Panc1 (cell line): ENCODE results near the gene TC2N. TPM values are rescaled to one million over a fixed set of nuclear protein-coding genes. Genes with fewer than 3 reads are reported as not detected.

Experiments
- ATAC-seq: fragments of 200-7000 bp; cut with Tn5 transposase; 2 replicates; pipeline ENCODE4 v1.9.1; 2020; ENCODE audit warnings: mild to moderate bottlenecking, moderate library complexity
- BruUV-seq: library from RNA; stranded (reverse); fragments of 400-500 nt; replicated peaks from 2 replicates; lab custom pipeline; 2021; lab: Mats Ljungman, UMichigan
- CTCF ChIA-PET: fragments of 300-600 bp; sonication (Branson Sonifier 250); formaldehyde crosslinking; loops from one replicate; lab custom pipeline; 2022; ENCODE audit warnings: antibody characterized with exemption; lab: Charles Lee
- POLR2A ChIA-PET: fragments of 300-600 bp; sonication (Branson Sonifier 250); formaldehyde crosslinking; loops from one replicate; lab custom pipeline; 2022; ENCODE audit warnings: antibody characterized with exemption; lab: Charles Lee
- DNase-seq: peaks from one replicate; pipeline ENCODE4 v3.0.0-alpha.2; 2010; ENCODE audit warnings: low read depth, low spot score
- H3K27ac ChIP-seq: 2 replicates; pipeline ENCODE4 v1.5.1; 2011; ENCODE audit warnings: mild to moderate bottlenecking, low read length, inconsistent platforms
- H3K27me3 ChIP-seq: fragments of 200-500 bp; sonication (Bioruptor generic); 2 replicates; pipeline ENCODE4 v1.6.0; 2014; ENCODE audit warnings: low read length, inconsistent platforms; ENCODE audit not compliant: control insufficient read depth, insufficient read depth
- H3K36me3 ChIP-seq: fragments of 200-500 bp; sonication (Bioruptor generic); 2 replicates; pipeline ENCODE4 v1.5.1; 2014; ENCODE audit warnings: inconsistent platforms, mild to moderate bottlenecking, low read length, moderate library complexity; ENCODE audit not compliant: control insufficient read depth, insufficient read depth
- H3K4me1 ChIP-seq: 2 replicates; pipeline ENCODE4 v1.5.1; 2011; ENCODE audit warnings: inconsistent platforms, mild to moderate bottlenecking, low read length, moderate library complexity; ENCODE audit not compliant: control insufficient read depth, insufficient read depth
- H3K4me3 ChIP-seq, 2 experiments: 2 replicates each; pipeline ENCODE4 v1.5.1; 2011 to 2012; ENCODE audit warnings: low read depth in 2 of 2, low read length in 2 of 2, mild to moderate bottlenecking in 2 of 2, inconsistent platforms in 1 of 2, moderate library complexity in 1 of 2
- H3K9me3 ChIP-seq: fragments of 200-500 bp; sonication (Bioruptor generic); 2 replicates; pipeline ENCODE4 v1.5.1; 2014; ENCODE audit warnings: low read depth, mild to moderate bottlenecking, inconsistent platforms, low read length, moderate library complexity; ENCODE audit not compliant: control insufficient read depth, insufficient read depth
- POLR2AphosphoS5 ChIP-seq: IDR thresholded peaks from 2 replicates; pipeline ENCODE4 v1.6.1; 2012; ENCODE audit warnings: mild to moderate bottlenecking, low read depth, low read length, moderate library complexity
- SIN3A ChIP-seq: IDR thresholded peaks from 2 replicates; pipeline ENCODE4 v1.6.1; 2012; ENCODE audit warnings: low read depth, mild to moderate bottlenecking, low read length, moderate library complexity, borderline replicate concordance; ENCODE audit not compliant: insufficient read depth
- TCF7L2 ChIP-seq: IDR thresholded peaks from 2 replicates; pipeline ENCODE4 v1.6.1; 2011; ENCODE audit warnings: mild to moderate bottlenecking, low read depth, low read length, inconsistent platforms
- in situ Hi-C: cut with HindIII; loops from 2 replicates; pipeline ENCODE4 v1.10.0; 2016; ENCODE audit warnings: low sequenced_read_pairs, low pct_unique_long_range_greater_than_20kb
- intact Hi-C: fragments of 100-400 bp; cut with micrococcal nuclease; formaldehyde crosslinking; loops from one replicate; pipeline ENCODE4 v1.10.0; 2022; ENCODE audit not compliant: unreplicated experiment
- total RNA-seq: library from RNA; stranded (reverse); gene quantifications from one replicate; pipeline ENCODE4 v1.2.1, GENCODE V29; 2021; ENCODE audit not compliant: unreplicated experiment
- TF ChIP-seq, protein P1 (sequence below): fragments of 450-650 bp; IDR thresholded peaks from 2 replicates; pipeline ENCODE4 v1.5.1; 2017; ENCODE audit warnings: mild to moderate bottlenecking
- TF ChIP-seq, protein P2 (sequence below), 2 experiments: IDR thresholded peaks; 2 replicates each; pipeline ENCODE4 v1.6.1; 2011 to 2012; ENCODE audit warnings: low read depth in 2 of 2, control low read depth in 1 of 2, low read length in 1 of 2, mild to moderate bottlenecking in 1 of 2, moderate library complexity in 1 of 2; ENCODE audit not compliant: insufficient read depth in 1 of 2

The TC2N gene
- total RNA-seq, 1 experiment from 2014 or later: 0.49 TPM

DNA sequence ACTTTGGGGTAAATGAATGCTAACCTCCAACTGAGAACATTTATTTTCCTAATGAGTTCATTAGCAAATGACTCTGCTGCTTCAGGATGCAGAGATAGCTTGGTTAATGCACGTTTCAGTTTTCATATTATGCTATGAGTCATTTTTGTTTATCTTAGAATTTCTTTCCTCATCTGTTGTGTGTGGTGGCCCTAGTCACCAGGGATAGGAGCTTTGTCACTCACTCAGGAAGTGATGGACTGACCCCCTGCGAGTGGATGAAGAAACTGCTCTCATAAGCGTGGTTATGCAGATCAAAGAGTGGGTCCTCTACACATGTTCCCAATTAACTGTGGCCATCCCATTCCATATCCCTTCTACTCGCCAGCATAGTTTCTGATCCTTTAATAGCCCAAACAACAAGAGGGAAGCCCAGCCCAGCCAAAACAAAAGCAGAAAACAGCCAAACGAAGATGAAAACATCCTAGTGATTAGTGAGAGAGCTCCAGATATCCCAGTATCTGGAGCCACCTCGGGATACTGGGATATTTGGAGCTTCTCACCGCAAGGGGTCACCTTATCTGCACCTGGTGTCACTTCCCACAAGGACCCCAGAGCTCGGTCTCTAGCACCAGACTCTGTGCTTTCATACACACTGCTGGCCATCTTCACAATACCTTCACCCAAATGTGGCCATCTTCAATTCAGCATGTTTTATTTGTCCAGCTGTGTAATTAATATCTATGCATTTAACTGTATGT lies 8.6 kb downstream of the TC2N start:
- H3K36me3 ChIP-seq: no peaks in the 10 kb centered on the region
- intact Hi-C loops: no loop called here
- no TSS peak for BruUV-seq
- ATAC-seq (no peak), DNase-seq (no peak)
- POLR2A ChIA-PET: interaction anchor here (0.7 kb wide), 1 partner anchor 15 kb away, joined by 3 read pairs; no protein-coding TSS in a partner anchor
- CTCF ChIA-PET: no interaction called here
- no peaks in the 10 kb centered on the region for H3K4me1 ChIP-seq
- no peak overlapping the region for H3K4me3 ChIP-seq
- no peaks in the 10 kb centered on the region for H3K9me3 ChIP-seq
- H3K27me3 ChIP-seq: 0 out of 2 replicates have a peak, but pooled peaks cover 2% of the 10 kb centered on the region
- no peak overlapping the region for H3K27ac ChIP-seq
- TF ChIP-seq, protein P1, sequence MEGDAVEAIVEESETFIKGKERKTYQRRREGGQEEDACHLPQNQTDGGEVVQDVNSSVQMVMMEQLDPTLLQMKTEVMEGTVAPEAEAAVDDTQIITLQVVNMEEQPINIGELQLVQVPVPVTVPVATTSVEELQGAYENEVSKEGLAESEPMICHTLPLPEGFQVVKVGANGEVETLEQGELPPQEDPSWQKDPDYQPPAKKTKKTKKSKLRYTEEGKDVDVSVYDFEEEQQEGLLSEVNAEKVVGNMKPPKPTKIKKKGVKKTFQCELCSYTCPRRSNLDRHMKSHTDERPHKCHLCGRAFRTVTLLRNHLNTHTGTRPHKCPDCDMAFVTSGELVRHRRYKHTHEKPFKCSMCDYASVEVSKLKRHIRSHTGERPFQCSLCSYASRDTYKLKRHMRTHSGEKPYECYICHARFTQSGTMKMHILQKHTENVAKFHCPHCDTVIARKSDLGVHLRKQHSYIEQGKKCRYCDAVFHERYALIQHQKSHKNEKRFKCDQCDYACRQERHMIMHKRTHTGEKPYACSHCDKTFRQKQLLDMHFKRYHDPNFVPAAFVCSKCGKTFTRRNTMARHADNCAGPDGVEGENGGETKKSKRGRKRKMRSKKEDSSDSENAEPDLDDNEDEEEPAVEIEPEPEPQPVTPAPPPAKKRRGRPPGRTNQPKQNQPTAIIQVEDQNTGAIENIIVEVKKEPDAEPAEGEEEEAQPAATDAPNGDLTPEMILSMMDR: peak; percentile 9; the same call in 1 of the 2 replicates
- no peak for TF ChIP-seq SIN3A
- in situ Hi-C loops: no loop called here

DNA sequence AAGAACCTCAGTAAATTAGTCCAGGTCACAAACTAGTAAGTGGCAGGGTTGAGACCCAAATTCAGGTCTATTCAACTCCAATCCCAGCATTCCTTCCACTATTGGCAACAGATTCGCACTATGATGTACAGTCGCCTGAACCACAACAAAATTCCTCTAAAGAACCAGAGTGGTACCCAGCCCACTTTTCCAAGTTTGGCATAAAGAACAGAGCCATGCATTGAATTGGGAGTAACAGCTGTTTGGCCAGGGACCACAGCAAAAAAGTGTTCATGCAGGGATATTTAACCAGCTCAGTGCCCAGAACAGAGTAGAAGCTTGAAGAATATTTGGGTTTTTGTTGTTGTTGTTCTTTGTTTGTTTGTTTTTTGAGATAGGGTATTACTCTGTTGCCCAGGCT lies 9.7 kb downstream of the TC2N start:
- ChIA-PET POLR2A (no interaction called here), CTCF (no interaction called here)
- no peak for DNase-seq
- no peak overlapping the region for H3K4me3 ChIP-seq
- ATAC-seq: no peak
- H3K27me3 ChIP-seq: 0 out of 2 replicates have a peak, but pooled peaks cover 2% of the 10 kb centered on the region
- H3K9me3 ChIP-seq: no peaks in the 10 kb centered on the region
- intact Hi-C loops: no loop called here
- H3K4me1 ChIP-seq: no peaks in the 10 kb centered on the region
- no TSS peak for BruUV-seq
- TF ChIP-seq, protein P1: no peak
- TF ChIP-seq TCF7L2: no peak
- no peaks in the 10 kb centered on the region for H3K36me3 ChIP-seq
- H3K27ac ChIP-seq: no peak overlapping the region
- in situ Hi-C loops: no loop called here

DNA sequence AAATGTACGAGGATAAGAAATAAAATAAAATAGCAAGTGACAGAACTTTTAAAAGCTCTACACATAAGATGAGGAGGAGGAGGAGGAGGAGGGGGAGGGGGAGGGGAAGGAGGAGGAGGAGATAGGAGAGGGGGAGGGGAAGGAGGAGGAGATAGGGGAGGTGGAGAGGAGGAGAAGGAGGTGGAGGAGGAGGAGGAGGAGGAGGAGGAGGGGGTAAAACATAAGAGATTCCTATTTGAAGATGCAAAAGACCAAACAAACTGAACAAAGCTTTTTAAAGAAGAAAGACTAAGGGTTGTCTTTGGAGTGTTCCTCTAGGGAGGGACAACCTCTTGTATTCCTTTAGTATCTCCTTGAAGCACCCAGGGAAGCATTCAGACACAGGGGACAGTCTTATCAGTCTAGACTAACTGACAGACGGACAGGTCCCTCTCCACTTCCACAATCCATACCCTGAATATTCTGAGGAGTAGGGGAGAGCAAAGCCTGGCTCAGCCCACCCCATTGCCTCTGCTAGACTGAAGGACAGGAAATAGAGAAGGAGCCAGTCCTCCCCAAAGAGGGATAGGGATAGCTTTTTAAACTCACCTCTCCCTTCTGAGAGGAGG lies 12.9 kb downstream of the TC2N start:
- POLR2A ChIA-PET: no interaction called here
- 0 out of 2 replicates have a peak, but pooled peaks cover 2% of the 10 kb centered on the region for H3K27me3 ChIP-seq
- CTCF ChIA-PET: interaction anchor here (0.7 kb wide), 1 partner anchor 32 kb away, joined by 8 read pairs; no protein-coding TSS in a partner anchor
- no peaks in the 10 kb centered on the region for H3K4me1 ChIP-seq
- H3K9me3 ChIP-seq: no peaks in the 10 kb centered on the region
- TF ChIP-seq, protein P1: no peak
- TF ChIP-seq, protein P2, sequence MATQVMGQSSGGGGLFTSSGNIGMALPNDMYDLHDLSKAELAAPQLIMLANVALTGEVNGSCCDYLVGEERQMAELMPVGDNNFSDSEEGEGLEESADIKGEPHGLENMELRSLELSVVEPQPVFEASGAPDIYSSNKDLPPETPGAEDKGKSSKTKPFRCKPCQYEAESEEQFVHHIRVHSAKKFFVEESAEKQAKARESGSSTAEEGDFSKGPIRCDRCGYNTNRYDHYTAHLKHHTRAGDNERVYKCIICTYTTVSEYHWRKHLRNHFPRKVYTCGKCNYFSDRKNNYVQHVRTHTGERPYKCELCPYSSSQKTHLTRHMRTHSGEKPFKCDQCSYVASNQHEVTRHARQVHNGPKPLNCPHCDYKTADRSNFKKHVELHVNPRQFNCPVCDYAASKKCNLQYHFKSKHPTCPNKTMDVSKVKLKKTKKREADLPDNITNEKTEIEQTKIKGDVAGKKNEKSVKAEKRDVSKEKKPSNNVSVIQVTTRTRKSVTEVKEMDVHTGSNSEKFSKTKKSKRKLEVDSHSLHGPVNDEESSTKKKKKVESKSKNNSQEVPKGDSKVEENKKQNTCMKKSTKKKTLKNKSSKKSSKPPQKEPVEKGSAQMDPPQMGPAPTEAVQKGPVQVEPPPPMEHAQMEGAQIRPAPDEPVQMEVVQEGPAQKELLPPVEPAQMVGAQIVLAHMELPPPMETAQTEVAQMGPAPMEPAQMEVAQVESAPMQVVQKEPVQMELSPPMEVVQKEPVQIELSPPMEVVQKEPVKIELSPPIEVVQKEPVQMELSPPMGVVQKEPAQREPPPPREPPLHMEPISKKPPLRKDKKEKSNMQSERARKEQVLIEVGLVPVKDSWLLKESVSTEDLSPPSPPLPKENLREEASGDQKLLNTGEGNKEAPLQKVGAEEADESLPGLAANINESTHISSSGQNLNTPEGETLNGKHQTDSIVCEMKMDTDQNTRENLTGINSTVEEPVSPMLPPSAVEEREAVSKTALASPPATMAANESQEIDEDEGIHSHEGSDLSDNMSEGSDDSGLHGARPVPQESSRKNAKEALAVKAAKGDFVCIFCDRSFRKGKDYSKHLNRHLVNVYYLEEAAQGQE (IDR thresholded peaks at IDR 0.05; ENCODE audit: insufficient read depth in 1 of 2, low read depth in 2 of 2, low read length in 1 of 2): no peak
- no peak for TF ChIP-seq SIN3A
- TF ChIP-seq POLR2AphosphoS5: no peak
- TF ChIP-seq TCF7L2: no peak
- in situ Hi-C loops: no loop called here
- H3K27ac ChIP-seq: no peak overlapping the region
- BruUV-seq: no TSS peak
- H3K36me3 ChIP-seq: no peaks in the 10 kb centered on the region
- DNase-seq: no peak
- no peak overlapping the region for H3K4me3 ChIP-seq
- intact Hi-C loops: no loop called here
- no peak for ATAC-seq
